ENCODE data around the gene SMPD3.
A peak's percentile ranks its signal among the peaks of the same experiment; 100 is the strongest.

The SMPD3 gene

DNA sequence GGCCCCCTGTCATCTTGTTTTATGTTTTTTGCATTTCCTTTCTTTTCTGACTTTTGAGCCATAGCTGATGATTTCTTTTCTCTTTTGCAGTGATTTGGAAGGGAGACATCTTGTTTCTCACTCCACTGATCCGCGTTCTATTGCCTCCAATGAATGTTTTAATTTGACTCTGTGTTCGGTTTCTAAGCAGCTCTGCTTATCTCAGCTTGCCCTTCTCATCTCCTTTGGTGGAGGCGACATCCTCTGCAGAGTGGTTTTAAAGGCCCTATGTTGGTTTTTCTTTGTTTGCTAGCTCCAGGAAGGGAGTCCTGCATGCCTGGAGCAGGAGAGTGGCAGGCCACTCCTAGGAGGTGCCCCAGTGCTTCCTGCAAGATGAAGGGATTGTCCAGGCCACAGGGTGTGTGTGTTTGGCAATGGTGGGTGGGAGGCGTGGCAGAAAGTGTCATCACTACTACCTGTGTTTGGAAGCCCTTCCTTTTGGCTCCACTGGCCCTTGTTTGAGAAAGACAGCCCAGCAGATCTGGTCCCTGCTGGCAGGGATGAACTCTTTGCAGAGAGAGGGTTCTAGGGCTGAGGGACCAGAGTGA, 13.6 kb downstream of the SMPD3 start:
- no peak for DNase-seq (ENCODE audit: low read depth, low spot score)

DNA sequence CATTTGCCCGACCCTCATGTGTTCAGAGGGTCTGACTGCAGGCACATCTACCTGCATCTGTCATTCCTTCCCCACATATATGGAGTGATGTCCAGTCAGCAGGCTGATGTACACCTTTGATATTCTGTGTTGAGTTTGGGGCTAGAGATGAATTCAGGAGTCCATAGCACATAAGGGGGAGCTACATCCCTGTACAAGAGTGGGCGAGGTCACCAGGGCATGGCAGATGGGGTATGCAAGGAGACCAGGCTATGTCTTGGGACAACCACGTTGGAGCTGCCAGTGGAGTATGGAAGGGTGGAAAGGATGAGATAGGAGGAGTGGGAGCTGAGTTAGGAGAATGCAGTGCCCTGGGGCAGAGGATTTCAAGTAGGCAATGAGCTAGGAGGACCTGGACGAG, 15.0 kb downstream of the SMPD3 start:
- DNase-seq (ENCODE audit: low read depth, low spot score) = no peak

DNA sequence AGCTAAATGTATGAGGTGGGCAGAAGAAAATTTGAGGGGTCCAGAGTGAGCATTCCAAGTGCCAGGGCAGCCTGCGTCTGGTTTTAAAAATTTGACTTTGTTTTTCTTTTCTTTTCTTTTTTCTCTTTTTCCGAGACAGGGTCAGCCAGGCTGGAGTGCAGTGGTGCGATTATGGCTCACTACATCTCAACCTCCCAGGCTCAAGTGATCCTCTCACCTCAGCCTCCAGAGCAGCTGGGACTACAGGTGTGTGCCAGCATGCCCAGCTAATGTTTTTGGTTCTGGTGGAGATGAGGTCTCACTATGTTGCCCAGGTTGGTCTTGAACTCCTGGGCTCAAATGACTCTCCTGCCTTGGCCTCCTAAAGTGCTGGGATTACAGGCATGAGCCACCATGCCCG, 15.6 kb downstream of the SMPD3 start:
- no peak for DNase-seq (ENCODE audit: low read depth, low spot score)

DNA sequence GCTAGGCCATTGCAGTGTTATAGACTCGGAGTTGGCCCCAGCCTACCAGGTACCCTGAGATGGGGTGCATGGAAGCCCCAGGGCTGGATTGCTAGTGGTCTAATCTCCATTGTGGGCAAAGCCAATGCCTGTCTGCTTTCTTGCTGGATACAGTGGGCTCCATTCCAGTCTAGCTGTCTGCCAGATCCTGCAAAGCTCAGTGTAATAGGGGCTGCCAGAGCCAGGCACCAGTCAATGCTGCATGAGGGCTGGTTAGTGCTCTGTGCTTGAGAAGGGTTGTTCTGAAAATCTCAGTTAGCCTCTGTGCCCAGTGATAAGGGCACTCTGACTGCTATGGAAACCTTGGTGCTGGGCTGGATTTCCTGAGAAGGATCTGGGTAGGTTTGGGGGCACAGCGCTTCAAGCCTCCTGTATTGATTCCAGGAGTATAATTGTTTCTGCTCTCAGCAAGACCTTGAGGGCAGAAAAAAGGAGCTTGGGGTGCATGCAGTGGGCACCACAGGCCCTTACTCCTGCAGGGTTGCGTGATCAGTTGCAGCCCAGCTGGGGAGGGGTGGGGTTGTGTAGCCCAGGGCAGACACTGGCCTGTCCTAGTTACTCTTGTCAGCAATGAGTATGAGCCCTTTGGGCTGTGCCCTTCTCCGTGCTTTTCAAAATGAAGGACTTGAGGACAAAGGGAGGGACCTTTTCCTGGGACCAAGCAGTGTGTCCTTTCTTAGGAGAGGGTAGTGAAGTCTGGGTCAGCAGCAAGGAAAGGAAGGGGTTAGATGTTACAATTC, 19.0 kb downstream of the SMPD3 start:
- DNase-seq (ENCODE audit: low read depth, low spot score) = no peak

DNA sequence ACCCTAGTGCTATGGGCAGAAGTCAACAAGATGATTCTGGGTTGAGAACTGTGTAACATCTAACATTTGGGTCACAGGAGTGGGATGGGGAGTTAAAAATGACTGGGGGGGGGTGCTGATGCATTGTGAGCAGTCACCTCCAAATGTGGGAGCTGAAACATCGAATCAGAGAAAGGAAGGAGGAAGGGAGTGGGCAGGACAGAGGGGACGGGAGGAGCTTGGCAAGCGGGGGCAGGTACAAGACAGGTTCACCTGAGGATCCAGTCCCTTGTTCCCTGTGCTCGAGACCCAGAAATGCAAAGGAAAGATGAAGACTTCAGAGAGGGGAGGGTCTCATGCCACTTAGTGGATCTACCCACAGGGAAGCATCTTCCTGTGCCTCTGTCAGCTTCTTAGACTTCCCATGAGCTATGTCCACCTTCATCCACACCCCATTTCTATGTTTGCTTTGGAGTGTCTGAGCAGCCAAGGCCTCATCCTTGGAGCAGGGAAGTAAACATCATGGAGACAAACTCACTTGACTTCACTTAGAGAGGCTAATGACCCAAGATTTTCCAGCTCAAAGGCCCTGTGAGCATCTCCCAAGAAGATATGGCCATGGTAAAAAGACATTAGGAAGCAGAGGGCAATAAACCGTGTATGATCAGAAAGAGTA, 20.5 kb downstream of the SMPD3 start:
- DNase-seq (ENCODE audit: low read depth, low spot score) = no peak

DNA sequence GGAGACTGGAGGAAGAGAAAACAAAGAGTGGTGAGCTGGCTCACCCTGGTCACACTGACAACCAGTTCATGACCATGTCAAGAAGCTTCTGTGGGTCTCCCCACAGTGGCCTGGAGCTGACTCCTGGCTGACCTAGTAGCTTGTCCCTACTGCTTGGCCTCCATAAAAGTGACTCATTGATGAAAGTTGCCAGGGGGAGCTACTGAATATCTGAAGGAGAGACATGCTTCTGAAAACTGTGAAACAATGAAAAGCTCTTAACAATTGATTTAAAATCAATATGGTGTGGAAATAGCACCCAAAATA, 22.0 kb downstream of the SMPD3 start:
- peak; percentile 30 for DNase-seq (ENCODE audit: low read depth, low spot score)

DNA sequence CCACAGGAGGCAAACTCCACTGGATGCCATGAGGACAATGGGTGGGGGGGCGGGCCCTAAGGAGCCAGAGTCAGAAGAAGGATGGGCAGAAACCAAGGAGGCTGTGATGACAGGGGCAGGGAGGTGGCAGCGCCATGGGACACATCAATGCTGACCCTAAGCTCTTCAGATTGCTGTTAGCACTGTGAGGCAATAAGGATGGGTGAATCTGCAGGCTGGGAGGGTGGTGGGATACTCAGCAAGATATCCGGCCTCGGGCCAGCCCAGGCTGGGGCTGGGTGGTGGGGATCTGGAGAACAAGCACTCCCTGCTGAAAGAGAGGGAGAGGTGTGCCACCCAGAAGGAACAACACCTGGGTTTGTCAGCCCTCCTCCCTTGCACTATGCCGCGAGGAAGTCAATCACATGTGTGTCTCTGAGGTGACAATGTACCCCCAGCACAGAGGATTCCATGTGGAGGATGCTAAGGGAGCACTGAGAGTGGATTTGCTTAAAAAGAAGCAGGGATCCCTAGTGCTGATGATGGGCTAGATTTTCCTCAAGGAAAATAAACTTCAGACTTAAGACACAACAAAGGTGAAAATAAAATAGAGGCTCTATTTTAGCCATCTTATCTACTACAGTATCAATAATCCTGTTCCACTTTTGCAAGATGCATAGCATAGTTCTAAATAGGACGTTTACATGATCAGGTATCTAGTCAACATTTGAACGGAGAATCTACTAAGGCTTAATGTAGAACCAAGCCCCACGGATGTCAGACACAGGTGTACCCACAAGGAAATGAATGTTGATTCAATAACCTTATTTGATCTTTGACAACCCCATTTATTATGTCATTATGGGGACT, 22.6 kb downstream of the SMPD3 start:
- no peak for DNase-seq (ENCODE audit: low read depth, low spot score)

DNA sequence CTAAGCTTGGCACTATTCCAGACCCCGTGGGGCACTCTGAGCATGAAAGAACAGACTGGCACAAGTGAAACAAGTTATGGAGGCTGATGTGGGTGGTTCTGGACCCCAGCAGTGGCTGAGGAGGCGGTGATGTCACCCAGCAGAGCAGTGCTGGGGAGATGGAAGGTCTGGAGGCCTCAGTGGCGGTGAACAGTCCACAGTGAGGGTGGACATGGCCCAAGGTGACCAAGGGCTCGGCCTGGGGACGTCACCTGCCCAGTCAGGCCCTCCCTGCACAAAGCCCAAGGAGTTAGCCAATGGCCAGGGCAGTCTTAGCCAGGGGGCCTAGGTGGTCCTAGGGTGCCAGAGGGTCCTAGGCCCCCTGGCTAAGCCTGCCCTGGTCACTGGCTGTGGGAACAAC, 24.5 kb downstream of the SMPD3 start:
- DNase-seq (ENCODE audit: low read depth, low spot score) = no peak

DNA sequence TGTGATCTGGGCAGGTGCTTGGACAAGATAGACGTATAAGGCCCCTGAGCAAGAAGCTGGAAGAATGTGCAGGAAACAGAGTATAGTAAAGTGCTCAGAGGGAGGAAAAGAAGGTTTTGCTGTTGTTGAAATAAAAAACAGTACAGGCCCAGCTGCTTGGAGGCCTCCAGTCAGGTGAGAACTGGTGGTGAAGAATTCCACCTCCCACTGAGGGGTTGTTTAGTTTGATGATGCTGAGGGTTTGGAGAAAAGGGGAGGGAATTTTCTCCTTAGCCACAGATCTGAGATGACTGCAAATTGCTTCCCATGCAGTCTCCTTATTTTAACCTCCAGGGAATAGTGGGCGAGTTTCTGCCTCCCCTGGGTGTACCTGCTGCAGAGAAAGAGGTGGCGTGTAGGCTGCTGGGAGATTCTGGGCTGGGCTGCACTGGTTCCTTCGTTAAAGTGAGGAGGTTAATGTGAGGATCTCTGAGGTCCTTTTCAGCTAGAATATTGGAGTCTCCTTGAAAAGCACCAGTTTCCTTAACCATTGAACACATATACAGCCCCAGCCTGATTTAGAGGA, 25.8 kb downstream of the SMPD3 start:
- no peak for DNase-seq (ENCODE audit: low read depth, low spot score)

DNA sequence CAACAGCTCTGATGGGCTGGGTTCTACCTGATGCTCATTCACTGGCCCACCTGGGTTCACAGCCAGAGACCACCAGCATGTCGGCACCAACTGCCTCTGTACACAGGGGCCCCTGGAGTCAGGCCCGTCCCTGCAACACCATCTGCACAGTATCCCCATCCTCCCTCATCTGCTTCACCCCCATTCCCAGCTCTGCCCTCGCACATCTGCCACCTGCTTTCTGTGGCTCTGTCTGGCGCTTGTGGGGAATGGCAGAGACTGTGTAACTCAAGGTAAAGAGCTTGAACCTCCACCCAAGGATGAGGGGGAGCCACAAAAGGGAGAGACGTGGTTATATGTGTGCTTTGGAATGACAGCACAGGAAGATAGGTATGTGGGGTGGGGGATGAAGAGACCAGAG, 27.2 kb downstream of the SMPD3 start:
- DNase-seq (ENCODE audit: low read depth, low spot score) = no peak

DNA sequence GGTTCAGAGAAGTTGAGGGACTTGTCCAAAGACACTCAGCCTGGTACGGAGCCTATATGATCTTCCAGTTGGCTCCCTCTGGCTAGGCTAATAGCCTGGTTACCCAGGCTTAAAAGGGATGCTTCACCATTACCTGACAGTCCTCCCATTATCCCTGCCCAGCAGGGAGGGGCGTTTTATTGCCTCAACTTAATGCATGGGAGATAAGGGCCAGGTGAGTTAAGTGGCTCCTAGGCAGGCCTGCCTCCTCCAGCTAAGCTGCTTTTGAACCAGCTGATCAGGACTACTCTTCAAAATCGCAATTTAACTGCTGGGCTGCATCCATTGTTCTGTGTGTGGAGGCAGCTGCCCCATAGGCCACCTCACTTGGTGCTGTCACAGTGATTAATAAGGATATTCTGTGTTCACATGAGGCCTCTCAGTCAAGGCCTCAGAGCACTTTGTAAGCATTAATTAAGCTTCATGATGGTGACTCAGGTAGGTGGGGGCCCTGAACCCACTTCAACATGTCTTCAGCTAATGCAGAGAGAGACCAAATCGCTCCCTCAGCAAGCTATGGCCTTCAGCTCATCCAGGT, 27.9 kb downstream of the SMPD3 start:
- no peak for DNase-seq (ENCODE audit: low read depth, low spot score)

DNA sequence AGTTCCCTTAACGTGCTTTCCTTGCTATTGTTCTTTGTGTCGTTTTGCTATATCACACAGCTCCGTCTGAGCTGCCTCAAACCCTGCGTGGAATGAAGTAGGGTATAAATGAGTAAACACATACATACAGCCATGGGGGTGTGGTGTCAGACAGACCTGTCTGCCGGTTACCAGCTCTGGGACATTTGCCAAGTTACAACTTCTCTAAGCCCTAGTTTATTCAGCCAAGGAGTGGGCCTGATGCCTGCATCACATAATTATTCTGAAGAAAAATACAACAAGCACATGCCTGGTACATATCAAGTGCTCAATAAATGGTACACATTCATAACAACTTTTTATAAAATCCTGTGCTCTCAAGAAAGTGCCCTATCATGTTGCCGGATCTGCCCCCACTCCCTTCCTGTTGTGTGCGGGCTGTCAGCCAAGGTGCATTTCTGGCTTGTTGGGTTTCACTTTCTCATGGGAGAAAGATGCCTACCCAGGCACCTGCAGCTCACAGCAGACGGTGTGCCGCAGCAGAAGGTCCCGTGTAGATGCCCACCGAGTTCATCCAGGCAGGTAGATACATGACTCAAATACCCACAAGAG, 30.5 kb downstream of the SMPD3 start:
- peak; percentile 20 for DNase-seq (ENCODE audit: low read depth, low spot score)

DNA sequence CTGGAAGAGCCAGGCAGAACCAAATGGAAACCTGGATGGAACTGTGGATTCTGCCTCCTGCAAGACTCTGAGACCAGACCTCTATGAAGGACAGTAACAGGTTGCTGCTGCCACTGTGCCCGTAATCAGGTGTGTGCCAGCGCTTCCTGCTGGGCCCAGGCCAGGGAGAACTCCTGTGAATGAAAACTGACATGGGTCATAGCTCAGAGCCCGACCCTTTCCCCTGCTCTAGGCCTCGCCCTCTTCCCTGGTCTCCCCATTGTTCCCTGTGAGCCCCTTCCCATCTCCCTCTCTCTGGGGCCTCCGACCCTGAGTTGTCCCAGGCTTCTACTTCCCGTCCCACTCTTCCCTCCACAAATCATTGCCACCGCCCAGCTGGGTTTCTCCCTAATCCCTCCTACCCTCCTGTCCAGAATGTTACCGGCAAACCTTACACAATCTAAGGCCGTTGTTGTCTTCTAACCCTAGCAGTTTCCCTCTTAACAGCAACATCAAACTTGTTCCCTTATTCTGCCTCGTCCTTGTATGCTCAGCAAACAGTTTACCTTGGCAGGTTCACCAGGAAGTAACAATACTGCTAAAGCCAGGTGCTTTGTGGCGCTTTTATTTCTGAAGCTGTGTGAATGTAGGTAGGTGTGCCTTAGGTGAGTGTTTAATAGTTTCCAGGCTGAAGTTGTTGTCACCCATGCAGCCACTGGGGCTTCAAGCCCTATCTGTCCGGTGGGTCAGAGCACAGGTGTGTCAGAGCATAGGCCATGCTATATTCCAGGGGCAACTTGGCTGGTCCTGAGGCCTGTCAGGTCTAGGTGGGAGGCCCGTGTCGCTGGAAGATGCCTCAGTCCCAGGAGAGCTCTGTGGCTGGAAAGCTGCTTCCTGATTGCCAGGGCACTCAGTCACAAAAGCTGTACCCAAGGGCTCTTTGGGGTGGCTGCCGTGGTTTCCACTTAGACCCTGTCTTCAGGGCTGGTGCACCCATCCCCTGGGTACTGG, 32.0 kb downstream of the SMPD3 start:
- DNase-seq (ENCODE audit: low read depth, low spot score) = no peak

DNA sequence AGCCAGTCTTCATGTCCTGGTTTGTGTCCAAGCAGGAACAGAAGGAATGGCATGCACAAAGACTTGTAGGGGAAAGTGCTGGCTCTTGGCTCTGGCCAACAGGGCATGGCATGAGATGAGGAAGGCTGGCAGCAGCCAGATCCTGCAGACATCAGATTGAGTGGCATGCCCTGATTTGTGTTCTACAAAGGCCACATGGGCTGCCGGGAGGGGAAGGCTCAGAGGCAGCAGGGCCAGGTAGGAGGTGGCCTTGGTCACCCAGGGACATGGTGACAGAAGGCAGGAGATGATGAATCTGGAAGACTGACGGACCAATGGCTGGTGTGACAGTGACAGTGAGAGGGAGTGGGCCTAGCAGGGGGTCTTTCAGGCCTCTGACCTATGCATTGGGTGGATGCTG, 33.7 kb downstream of the SMPD3 start:
- no peak for DNase-seq (ENCODE audit: low read depth, low spot score)

DNA sequence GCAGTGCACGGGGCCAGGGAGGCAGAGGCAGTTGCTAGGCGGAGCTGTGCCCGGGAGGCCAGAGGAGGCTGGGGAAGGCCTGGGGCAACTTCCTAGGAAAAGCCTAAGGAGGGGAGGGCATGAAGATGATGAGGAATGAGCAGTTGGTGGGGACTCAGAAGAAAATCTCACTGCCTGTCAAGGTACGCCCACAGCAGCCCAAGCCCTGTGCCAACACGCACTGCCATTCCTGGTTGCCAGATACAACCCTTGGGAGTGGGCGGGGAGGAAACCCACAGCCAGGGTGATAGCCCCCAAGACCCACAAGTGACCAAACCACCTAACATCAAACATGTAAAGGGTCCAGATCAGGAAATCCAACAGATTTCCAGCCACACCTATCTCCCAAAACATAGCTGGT, 36.2 kb downstream of the SMPD3 start:
- no peak for DNase-seq (ENCODE audit: low read depth, low spot score)

DNA sequence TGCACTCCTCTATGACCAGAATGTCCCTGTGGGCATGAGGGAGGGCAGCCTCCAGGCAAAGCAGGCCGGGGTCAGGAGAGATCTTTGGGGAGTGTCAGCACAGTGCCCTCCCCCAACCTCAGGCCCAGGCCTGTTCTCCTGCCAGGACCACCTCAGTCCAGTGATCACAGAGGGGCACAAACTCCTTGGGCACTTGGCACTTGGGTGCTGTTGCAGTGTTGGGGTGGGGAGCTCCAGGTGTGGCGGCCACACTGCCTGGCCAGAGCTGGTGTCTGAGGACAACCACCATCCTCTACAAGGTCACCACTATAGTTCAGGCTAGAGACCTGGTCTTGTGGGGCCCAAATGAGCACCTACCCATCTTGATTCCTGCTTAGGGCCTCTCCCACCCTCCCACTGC, 37.2 kb downstream of the SMPD3 start:
- DNase-seq (ENCODE audit: low read depth, low spot score) = no peak

DNA sequence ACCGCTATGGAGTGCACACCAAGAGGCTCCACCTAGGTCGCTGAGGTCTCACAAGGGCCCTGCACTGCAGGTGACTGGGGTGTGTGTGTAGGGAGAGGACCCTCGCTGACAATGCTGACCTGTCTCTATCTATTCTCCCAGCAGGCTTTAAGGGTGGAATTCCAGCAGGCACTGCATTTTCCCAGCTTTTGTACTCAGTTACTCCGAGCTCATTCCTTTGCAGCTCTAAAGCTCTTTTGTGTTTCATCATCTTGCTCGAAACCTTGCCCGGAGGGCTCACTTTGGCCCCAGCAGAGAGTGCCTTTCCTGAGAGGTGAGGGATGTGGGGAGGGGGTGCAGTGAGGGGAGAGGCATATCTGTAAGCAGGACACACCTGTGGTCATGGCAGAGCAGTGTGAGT, 39.3 kb downstream of the SMPD3 start:
- DNase-seq (ENCODE audit: low read depth, low spot score) = no peak

DNA sequence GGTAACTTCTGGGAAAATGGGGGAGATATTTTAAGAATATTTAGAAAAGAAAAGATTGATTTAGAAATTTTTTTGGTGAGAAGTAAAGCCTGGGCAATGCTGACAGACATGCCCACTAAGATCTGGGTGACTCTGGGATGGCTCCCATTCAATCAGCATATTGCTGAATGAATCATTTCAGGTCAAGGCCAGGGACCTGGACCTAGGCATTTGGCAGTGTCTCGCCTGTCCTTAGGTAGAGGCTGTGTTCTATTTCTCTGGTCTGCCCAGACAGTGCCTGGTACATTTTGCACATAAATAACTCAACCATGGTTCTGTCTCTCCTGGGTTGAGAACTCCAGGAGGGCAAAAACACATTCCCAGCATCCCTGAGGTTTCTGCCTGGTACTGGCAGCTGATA, 39.9 kb downstream of the SMPD3 start:
- DNase-seq (ENCODE audit: low read depth, low spot score) = no peak

DNA sequence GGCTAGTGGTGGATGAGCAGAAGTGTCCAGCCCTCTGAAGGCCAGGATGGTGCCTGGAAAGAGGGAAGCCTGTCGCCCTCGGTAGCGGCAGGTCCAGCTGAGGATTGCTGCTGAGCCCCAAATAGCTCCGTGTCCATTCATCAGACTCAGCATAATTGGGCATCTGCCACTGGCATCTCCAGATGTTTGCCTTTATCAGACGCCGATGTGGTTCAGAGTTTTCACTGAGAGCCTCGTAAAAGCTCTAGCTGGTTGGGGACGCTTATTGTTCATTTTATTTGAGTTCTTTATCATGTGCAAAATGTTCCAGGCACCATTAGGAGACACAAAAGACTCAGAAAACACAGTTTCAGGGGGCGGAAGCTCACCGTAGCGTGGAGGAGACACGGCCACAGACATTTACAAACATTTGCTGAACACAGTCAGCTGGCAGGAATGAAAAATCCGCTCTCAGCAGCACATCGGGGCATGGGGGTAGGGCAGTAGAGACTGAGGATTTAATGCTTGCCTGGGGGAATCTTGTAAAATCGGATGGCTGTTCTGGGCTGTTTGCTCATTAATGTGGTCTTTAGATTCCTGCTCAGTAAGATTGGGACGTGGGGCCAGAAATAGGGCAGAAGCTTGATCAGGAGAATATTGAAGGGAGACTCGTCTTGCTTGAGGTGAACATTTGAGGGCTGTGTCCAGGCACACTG, 41.7 kb downstream of the SMPD3 start:
- DNase-seq (ENCODE audit: low read depth, low spot score) = peak; percentile 65

Measured in astrocyte of the hippocampus (primary cell).